CD4-positive, alpha-beta T cell treated with Interleukin-17A for 1 hour (primary cell): Measurements from ENCODE around the gene TECPR2.
"Not testable (repeated sequence)": the region's sequence is repeated elsewhere in the genome, so short reads cannot be mapped to it uniquely, and the experiment has no call there.

Experiments used
- DNase-seq: peaks from one replicate; pipeline ENCODE4 v3.0.0-alpha.2; 2020

The TECPR2 gene, protein sequence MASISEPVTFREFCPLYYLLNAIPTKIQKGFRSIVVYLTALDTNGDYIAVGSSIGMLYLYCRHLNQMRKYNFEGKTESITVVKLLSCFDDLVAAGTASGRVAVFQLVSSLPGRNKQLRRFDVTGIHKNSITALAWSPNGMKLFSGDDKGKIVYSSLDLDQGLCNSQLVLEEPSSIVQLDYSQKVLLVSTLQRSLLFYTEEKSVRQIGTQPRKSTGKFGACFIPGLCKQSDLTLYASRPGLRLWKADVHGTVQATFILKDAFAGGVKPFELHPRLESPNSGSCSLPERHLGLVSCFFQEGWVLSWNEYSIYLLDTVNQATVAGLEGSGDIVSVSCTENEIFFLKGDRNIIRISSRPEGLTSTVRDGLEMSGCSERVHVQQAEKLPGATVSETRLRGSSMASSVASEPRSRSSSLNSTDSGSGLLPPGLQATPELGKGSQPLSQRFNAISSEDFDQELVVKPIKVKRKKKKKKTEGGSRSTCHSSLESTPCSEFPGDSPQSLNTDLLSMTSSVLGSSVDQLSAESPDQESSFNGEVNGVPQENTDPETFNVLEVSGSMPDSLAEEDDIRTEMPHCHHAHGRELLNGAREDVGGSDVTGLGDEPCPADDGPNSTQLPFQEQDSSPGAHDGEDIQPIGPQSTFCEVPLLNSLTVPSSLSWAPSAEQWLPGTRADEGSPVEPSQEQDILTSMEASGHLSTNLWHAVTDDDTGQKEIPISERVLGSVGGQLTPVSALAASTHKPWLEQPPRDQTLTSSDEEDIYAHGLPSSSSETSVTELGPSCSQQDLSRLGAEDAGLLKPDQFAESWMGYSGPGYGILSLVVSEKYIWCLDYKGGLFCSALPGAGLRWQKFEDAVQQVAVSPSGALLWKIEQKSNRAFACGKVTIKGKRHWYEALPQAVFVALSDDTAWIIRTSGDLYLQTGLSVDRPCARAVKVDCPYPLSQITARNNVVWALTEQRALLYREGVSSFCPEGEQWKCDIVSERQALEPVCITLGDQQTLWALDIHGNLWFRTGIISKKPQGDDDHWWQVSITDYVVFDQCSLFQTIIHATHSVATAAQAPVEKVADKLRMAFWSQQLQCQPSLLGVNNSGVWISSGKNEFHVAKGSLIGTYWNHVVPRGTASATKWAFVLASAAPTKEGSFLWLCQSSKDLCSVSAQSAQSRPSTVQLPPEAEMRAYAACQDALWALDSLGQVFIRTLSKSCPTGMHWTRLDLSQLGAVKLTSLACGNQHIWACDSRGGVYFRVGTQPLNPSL (N-terminal part only)

DNA sequence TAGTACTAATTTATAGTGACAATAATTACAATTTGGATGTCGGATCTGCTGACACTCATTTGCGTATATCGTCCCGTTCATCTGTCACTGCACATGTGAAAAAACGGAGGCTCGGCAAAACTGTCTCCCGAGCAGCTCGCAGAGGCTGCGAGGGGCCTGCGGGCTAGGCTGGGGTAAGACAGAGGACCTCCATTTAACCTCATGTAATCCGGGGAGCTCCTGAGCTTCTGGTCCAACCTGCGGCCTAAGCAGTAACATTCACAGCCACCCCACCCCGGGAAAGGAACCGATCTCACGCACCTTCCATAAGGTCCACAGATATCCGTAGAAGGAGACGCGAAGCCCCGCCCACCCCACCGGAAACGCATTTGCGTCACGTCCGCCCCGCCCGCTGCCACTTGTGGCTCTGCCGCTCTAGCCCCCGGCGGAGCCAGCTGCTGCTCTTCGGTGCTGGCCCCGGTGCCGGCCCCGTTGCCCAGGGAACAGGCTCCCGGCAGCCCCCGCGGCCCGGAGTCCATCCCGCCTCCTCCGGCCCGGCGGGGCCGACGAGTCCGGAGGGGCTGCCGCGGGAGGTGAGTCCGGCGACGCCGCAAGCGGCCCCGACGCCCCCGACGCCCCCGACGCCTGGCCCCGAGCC lies at the start of gene TECPR2, which contains the start of gene CINP:
Gene TECPR2 (plus strand): TSS at position 397 of the 637 bp plus-strand sequence. CDS start 13,781 bp downstream, outside the sequence.
Gene CINP (minus strand): TSS at position 346 of the 637 bp plus-strand sequence. CDS start 39 bp downstream, at position 307.
- peak; percentile 95 for DNase-seq

GRCh38 chr14:102314242-102315011 lies 48.3 kb upstream of the TECPR2 start:
- DNase-seq, result peak; percentile 83

- DNase-seq, result no peak
Measured at GRCh38 chr14:102315121-102315520, 47.6 kb upstream of the TECPR2 start.

- DNase-seq, result peak; percentile 68
Measured at GRCh38 chr14:102316338-102316742, 46.4 kb upstream of the TECPR2 start.

- DNase-seq, result peak; percentile 95
Measured at GRCh38 chr14:102316743-102317563, 45.8 kb upstream of the TECPR2 start.

DNA sequence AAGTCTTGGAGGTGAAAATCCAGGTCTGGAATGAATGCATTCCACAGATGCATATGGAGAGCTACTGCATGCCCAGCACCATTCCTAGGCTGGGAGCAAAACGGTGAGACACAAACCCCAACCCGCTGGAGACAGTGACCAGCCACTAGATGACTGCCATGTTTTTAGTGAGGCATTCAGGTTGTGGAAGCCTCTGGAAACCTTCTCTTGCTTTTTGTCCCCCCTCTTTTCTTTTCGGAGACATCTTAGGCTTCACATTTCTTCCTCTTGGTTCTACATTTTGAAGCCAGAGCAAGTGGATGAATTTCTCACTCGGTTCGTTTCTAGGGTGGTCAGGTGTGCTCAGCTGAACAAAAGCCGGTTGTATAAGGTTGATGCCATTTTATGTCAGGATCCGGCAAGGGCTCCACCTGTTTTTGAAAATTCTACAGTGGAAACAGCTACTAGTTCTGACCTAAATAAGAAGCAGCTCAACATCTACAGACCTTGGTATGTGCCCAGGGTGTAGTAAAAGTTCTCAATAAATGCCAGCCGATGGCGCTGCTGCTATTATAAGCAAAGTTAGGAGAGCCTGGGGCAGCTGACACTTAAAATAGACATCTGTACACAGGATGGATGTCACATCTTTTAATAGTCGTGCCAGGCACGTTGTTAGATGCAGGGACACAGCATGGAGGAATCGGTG lies 45.0 kb upstream of the TECPR2 start:
- DNase-seq, result peak; percentile 55

DNA sequence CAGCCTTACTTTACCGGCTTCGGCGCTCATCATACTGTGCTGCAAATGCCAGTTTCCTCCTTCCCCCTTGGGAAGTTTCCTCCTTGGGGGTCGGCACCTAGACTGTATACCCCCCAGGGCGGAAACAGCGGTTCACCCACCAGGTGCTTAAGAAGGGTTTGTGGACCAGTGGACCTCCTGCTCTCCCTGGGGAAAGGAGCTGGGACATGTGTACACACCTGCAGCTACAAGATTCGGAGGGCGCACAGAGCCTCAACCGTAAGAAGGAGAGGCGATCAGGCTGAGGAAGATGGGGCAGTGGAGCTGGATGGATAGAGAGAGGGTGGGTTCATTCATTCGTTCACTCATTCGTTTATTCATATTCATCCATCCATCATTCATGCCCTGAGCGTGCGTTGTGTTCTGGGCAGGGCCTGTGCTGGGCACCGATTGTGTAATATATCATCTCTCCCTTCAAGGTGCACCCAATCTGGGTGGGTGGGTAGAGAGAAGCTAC lies 43.9 kb upstream of the TECPR2 start:
- no peak for DNase-seq

DNA sequence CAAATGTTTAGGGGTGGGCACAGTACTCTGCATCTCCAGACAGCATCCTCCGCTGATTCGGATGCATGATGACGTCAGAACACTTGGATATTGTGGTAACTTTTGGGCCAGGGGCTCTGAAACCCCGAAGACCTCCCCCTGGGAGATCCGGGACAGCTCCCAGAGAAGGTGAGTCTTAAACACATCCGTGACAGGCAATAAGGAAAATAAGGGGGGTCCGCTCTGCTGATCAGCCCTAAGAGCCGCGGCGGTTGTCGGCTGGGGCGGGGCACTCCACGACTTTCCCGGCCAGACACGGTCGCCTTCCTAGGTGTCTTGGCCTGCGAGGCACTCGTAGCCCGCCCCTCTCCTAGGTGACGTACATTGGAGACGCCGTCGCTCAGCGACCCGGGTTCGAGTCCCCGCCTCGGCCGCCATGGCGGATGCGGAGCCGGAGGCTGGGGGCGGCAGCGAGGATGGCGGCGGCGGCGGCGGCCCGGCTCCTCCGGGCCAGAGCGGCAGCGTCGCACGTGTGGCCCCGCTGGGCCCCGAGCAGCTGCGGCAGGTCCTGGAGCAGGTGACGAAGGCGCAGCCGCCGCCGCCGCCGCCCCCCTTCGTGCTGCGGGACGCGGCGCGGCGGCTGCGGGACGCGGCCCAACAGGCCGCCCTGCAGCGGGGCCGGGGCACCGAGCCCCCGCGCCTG lies 43.2 kb upstream of the TECPR2 start, which contains the start of gene ZNF839:
Gene ZNF839 (plus strand): TSS at position 396 of the 682 bp plus-strand sequence. CDS start 20 bp downstream, at position 416.
- DNase-seq, result peak; percentile 94

DNA sequence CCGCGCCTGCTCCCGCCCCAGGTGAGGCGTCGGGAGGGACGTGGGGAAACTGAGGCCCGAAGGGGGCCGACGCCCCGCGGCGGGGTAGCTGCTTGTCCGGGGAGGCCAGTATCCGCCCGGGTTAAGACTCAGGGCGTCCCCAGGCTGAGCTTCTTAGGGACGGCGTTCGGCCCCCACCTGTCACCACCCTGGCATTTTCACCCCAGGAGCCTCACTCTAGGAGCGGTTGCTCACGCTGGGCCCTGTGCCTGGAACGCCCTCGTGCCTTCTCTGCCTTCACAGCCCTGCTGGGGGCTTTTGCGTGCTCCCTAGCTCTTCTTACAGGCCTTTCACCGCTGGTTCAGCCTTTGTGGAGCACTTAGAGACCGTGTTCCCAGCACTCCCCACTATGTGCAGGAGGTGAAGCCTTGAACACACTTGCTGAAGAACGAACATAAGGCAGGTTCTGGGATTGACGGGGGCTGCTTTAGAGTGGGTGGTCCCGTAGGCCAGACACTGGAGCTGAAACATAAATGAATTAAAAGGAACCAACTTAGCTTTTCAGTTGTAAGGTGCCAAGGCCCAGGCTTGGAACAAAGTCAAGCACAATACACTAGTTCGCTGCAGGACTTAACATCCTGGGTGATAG lies 42.6 kb upstream of the TECPR2 start:
- peak; percentile 59 for DNase-seq

- no peak for DNase-seq
Measured at GRCh38 chr14:102320671-102321455, 41.9 kb upstream of the TECPR2 start.

GRCh38 chr14:102321456-102322422 lies 41.0 kb upstream of the TECPR2 start:
- DNase-seq, result no peak

- DNase-seq, result peak; percentile 38
Measured at GRCh38 chr14:102323102-102323501, 39.6 kb upstream of the TECPR2 start.

DNA sequence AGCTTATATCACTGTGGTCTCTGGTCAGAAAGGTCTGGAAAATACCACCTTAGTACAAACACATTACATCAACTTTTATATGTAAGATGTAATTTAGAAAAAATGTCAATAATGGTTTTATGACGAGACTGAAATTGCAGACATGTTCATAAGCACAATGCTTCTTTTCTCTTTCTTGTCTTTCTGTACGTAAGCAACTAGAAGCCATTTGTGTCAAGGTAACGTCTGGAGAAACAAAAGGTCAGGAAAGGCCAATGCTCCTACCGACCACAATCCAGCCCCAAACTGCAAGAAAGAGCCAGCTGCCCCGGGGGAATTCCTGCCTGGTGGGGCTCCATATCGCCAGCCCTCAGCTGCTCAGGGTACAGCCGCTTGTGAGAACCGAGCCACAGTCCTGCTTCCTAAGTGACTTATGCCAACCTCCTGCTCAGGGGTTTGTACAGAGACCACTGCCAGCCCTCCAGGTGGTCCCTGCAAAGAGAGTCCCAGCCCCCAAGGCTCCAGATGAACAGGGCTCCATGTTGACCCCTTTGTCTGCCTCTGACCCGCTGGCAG lies 36.9 kb upstream of the TECPR2 start:
- no peak for DNase-seq

GRCh38 chr14:102326583-102326982 lies 36.2 kb upstream of the TECPR2 start:
- no peak for DNase-seq

DNA sequence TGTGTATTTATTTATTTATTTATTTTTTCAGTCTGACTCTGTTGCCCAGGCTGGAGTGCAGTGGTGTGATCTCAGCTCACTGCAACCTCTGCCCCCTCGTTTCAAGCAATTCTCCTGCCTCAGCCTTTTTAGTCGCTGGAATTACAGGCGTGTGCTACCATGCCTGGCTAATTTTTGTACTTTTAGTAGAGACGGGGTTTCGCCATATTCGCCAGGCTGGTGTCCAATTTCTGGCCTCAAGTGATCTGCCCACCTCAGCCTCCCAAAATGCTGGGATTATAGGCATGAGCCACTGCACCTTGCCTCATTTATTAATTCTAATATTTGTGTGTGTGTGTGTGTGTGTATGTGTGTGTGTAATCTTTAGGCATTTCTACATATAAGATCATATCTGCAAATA lies 33.4 kb upstream of the TECPR2 start:
- not testable (repeated sequence) for DNase-seq

GRCh38 chr14:102330806-102331205 lies 31.9 kb upstream of the TECPR2 start:
- no peak for DNase-seq
